H1 (cell line): ENCODE data around the gene CCDC91. TPM values are rescaled to one million over a fixed set of nuclear protein-coding genes. Genes with fewer than 3 reads are reported as not detected.

Source experiments
- CTCF ChIA-PET: fragments of 300-600 bp; sonication (Branson Sonifier 250); formaldehyde crosslinking; loops from one replicate; lab custom pipeline; 2021; ENCODE audit not compliant: partially characterized antibody; lab: Charles Lee
- POLR2A ChIA-PET: fragments of 300-600 bp; sonication (Branson Sonifier 250); formaldehyde crosslinking; loops from one replicate; lab custom pipeline; 2021; ENCODE audit warnings: inconsistent platforms; ENCODE audit not compliant: partially characterized antibody; lab: Charles Lee
- DNase-seq, 2 experiments: peaks; one replicate each; pipeline versions ENCODE4 v3.0.0 to v3.0.0-alpha.2; 2010 to 2022; ENCODE audit warnings: low spot score in 2 of 2, low read depth in 1 of 2, mixed read lengths in 1 of 2
- FAIRE-seq: peaks from 2 replicates; lab custom pipeline; 2011; peaks lifted over from hg19 to GRCh38; lab: Jason Lieb, UNC
- H2AFZ ChIP-seq: 2 replicates; pipeline ENCODE4 v1.8.1; 2012; ENCODE audit warnings: low read length, inconsistent platforms
- H2AK5ac ChIP-seq: 2 replicates; pipeline ENCODE4 v1.6.1; 2013; ENCODE audit warnings: low read depth, low read length
- H2BK120ac ChIP-seq: replicated peaks from 2 replicates; pipeline ENCODE3; 2013; ENCODE audit warnings: low read depth, low read length, inconsistent platforms
- H2BK12ac ChIP-seq: 2 replicates; pipeline ENCODE4 v1.6.1; 2013; ENCODE audit warnings: low read depth, low read length
- H2BK15ac ChIP-seq: 2 replicates; pipeline ENCODE4 v1.6.1; 2013; ENCODE audit warnings: low read length
- H2BK20ac ChIP-seq: 2 replicates; pipeline ENCODE4 v1.6.1; 2013; ENCODE audit warnings: low read length
- H2BK5ac ChIP-seq: 2 replicates; pipeline ENCODE4 v1.6.1; 2013; ENCODE audit warnings: low read depth, low read length
- H3K14ac ChIP-seq: 2 replicates; pipeline ENCODE4 v1.6.1; 2013; ENCODE audit warnings: inconsistent platforms; ENCODE audit not compliant: insufficient read length
- H3K18ac ChIP-seq: 2 replicates; pipeline ENCODE4 v1.6.1; 2013; ENCODE audit warnings: low read length; ENCODE audit errors: extremely low read depth
- H3K23ac ChIP-seq: 2 replicates; pipeline ENCODE4 v1.6.1; 2013; ENCODE audit warnings: inconsistent platforms; ENCODE audit not compliant: insufficient read length
- H3K23me2 ChIP-seq: 2 replicates; pipeline ENCODE4 v1.6.1; 2013; ENCODE audit warnings: low read depth, low read length
- H3K27ac ChIP-seq: 2 replicates; pipeline ENCODE4 v1.6.1; 2011; ENCODE audit warnings: low read depth, low read length, inconsistent platforms
- H3K27me3 ChIP-seq, 4 experiments: replicated peaks in 1 of 4; 1 replicate in 1 of 4; 2 replicates in 3 of 4; pipeline versions ENCODE4 v1.6.1 to v1.8.1; 2011 to 2013; ENCODE audit warnings: low read length in 3 of 4, mild to moderate bottlenecking in 3 of 4, inconsistent platforms in 2 of 4, mixed read lengths in 2 of 4, moderate library complexity in 1 of 4; ENCODE audit not compliant: control insufficient read depth in 3 of 4, insufficient read depth in 3 of 4; ENCODE audit errors: extremely low read depth in 1 of 4
- H3K36me3 ChIP-seq, 4 experiments: 2 replicates each; pipeline versions ENCODE4 v1.6.1 to v1.8.1; 2011 to 2013; ENCODE audit warnings: mild to moderate bottlenecking in 4 of 4, low read length in 3 of 4, moderate library complexity in 2 of 4, control low read depth in 1 of 4, inconsistent platforms in 1 of 4; ENCODE audit not compliant: insufficient read depth in 4 of 4, control insufficient read depth in 2 of 4
- H3K4ac ChIP-seq: replicated peaks from 2 replicates; pipeline ENCODE3; 2013; ENCODE audit warnings: low read length, low read depth, mixed read lengths, inconsistent platforms; ENCODE audit not compliant: insufficient read length
- H3K4me1 ChIP-seq, 4 experiments: replicated peaks in 1 of 4; 1 replicate in 1 of 4; 2 replicates in 3 of 4; pipeline versions ENCODE4 v1.6.1 to v1.8.1; 2011 to 2013; ENCODE audit warnings: low read length in 3 of 4, inconsistent platforms in 2 of 4, mixed read lengths in 1 of 4; ENCODE audit not compliant: insufficient read depth in 4 of 4, control insufficient read depth in 3 of 4
- H3K4me2 ChIP-seq, 2 experiments: 2 replicates each; pipeline versions ENCODE4 v1.6.1 to v1.8.1; 2011 to 2013; ENCODE audit warnings: low read depth in 2 of 2, low read length in 2 of 2, control low read depth in 1 of 2, inconsistent platforms in 1 of 2, mild to moderate bottlenecking in 1 of 2; ENCODE audit not compliant: insufficient read depth in 1 of 2
- H3K4me3 ChIP-seq, 4 experiments: fragments of 200-600, 300-600 bp in 1 of 4; sonication (generic), shearing (Covaris generic), sonication (Bioruptor Twin) in 1 of 4; 2 replicates each; pipeline versions ENCODE4 v1.5.1 to v1.8.1; 2011 to 2016; ENCODE audit warnings: low read length in 4 of 4, low read depth in 3 of 4, control low read depth in 2 of 4, inconsistent platforms in 2 of 4, mild to moderate bottlenecking in 2 of 4, mixed read lengths in 1 of 4, moderate library complexity in 1 of 4; ENCODE audit not compliant: insufficient read depth in 2 of 4; ENCODE audit errors: extremely low read depth in 1 of 4
- H3K56ac ChIP-seq: replicated peaks from 2 replicates; pipeline ENCODE3; 2013; ENCODE audit warnings: low read depth, mild to moderate bottlenecking, mixed read lengths, low read length, inconsistent platforms; ENCODE audit not compliant: insufficient read length
- H3K79me1 ChIP-seq: 2 replicates; pipeline ENCODE4 v1.6.1; 2013; ENCODE audit warnings: low read depth, low read length, control low read depth
- H3K79me2 ChIP-seq, 2 experiments: 2 replicates each; pipeline versions ENCODE4 v1.6.1 to v1.8.1; 2012 to 2013; ENCODE audit warnings: low read length in 2 of 2, mild to moderate bottlenecking in 2 of 2, inconsistent platforms in 1 of 2; ENCODE audit not compliant: insufficient read depth in 2 of 2, control insufficient read depth in 1 of 2
- H3K9ac ChIP-seq, 4 experiments: replicated peaks in 1 of 4; 1 replicate in 1 of 4; 2 replicates in 3 of 4; pipeline versions ENCODE4 v1.6.1 to v1.8.1; 2011 to 2013; ENCODE audit warnings: low read depth in 3 of 4, low read length in 3 of 4, control low read depth in 2 of 4, mild to moderate bottlenecking in 2 of 4, moderate library complexity in 2 of 4, inconsistent platforms in 1 of 4; ENCODE audit errors: extremely low read depth in 1 of 4
- H3K9me3 ChIP-seq, 2 experiments: 2 replicates each; pipeline versions ENCODE4 v1.6.1 to v1.8.1; 2012 to 2013; ENCODE audit warnings: mild to moderate bottlenecking in 2 of 2, moderate library complexity in 2 of 2, control low read depth in 1 of 2, inconsistent platforms in 1 of 2, low read depth in 1 of 2, low read length in 1 of 2, mixed read lengths in 1 of 2; ENCODE audit not compliant: insufficient read depth in 2 of 2
- H4K20me1 ChIP-seq, 2 experiments: replicated peaks in 1 of 2; 2 replicates each; pipeline versions ENCODE3 to v1.8.1; 2011 to 2013; ENCODE audit warnings: inconsistent platforms in 2 of 2, low read length in 2 of 2, mild to moderate bottlenecking in 1 of 2; ENCODE audit not compliant: insufficient read depth in 2 of 2, control insufficient read depth in 1 of 2
- H4K5ac ChIP-seq: 2 replicates; pipeline ENCODE4 v1.6.1; 2013; ENCODE audit warnings: low read length, low read depth, mixed read lengths, inconsistent platforms; ENCODE audit not compliant: insufficient read length
- H4K8ac ChIP-seq: 2 replicates; pipeline ENCODE4 v1.8.0; 2013; ENCODE audit warnings: mild to moderate bottlenecking, moderate library complexity, low read length, inconsistent platforms; ENCODE audit not compliant: insufficient read depth; ENCODE audit errors: extremely low read depth
- H4K91ac ChIP-seq: replicated peaks from 2 replicates; pipeline ENCODE3; 2013; ENCODE audit warnings: low read length, mixed read lengths, inconsistent platforms; ENCODE audit not compliant: insufficient read length
- ASH2L ChIP-seq: fragments of 200-600, 300-600 bp; sonication (generic); IDR thresholded peaks from one replicate; pipeline ENCODE4 v1.7.1; 2017; ENCODE audit warnings: low read length
- EGR1 ChIP-seq: IDR thresholded peaks from 2 replicates; pipeline ENCODE4 v1.6.1; 2011; ENCODE audit warnings: low read depth, low read length, borderline replicate concordance
- GABPA ChIP-seq: IDR thresholded peaks from 2 replicates; pipeline ENCODE4 v1.6.1; 2011; ENCODE audit warnings: mild to moderate bottlenecking, low read length, moderate library complexity, borderline replicate concordance; ENCODE audit not compliant: insufficient read depth
- KDM1A ChIP-seq: fragments of 200-600, 300-600 bp; sonication (generic); IDR thresholded peaks from 2 replicates; pipeline ENCODE4 v1.7.1; 2016; ENCODE audit warnings: mild to moderate bottlenecking, low read length, borderline replicate concordance
- RXRA ChIP-seq: IDR thresholded peaks from 2 replicates; pipeline ENCODE4 v1.6.1; 2011; ENCODE audit warnings: low read depth, mild to moderate bottlenecking, low read length, moderate library complexity; ENCODE audit not compliant: insufficient read depth
- SIN3A ChIP-seq, 2 experiments: IDR thresholded peaks in 1 of 2; conservative IDR thresholded peaks in 1 of 2; 2 replicates each; pipeline ENCODE4 v1.6.1; 2011 to 2012; ENCODE audit warnings: low read length in 2 of 2, improper control_type of control experiment in 1 of 2, low read depth in 1 of 2, mild to moderate bottlenecking in 1 of 2
- USF2 ChIP-seq: IDR thresholded peaks from 2 replicates; pipeline ENCODE4 v1.6.1; 2011; ENCODE audit warnings: low read length, improper control_type of control experiment
- WGBS, 2 experiments: shearing (Covaris generic) in 1 of 2; methylation state at CpG; one replicate each; pipeline versions ENCODE4 v1.1.6 to v1.1.7; 2013 to 2015; ENCODE audit warnings: low lambda C conversion rate in 2 of 2, mixed read lengths in 2 of 2, inconsistent platforms in 1 of 2, low coverage in 1 of 2, missing lambda C conversion rate in 1 of 2; ENCODE audit not compliant: insufficient replicate concordance in 2 of 2, insufficient coverage in 1 of 2, insufficient read length in 1 of 2; ENCODE audit errors: extremely low coverage in 1 of 2, missing lambda C conversion rate in 1 of 2; 5-methylcytosine and 5-hydroxymethylcytosine counted together
- polyA plus RNA-seq, 7 experiments: library from polyadenylated mRNA; depleted of rRNA in 3 of 7; stranded (reverse) in 5 of 7; unstranded in 2 of 7; fragments of >200 nt in 5 of 7; fragments of 200-250 nt in 2 of 7; gene quantifications; 1 replicate in 5 of 7; 2 replicates in 1 of 7; 4 replicates in 1 of 7; pipeline versions ENCODE4 v1.2.1 to v1.2.3, GENCODE V29; 2011 to 2013; ENCODE audit warnings: missing spikeins in 2 of 7, mixed read lengths in 2 of 7
- total RNA-seq: library from RNA; stranded (reverse); fragmentation: NEBNext Ultra II Directional; extraction: Animal tissue kit (Norgen Biotek cat#: 25700); gene quantifications from 2 replicates; pipeline ENCODE4 v1.2.1, GENCODE V29; 2021
- TF ChIP-seq, protein P1 (sequence below), 3 experiments: IDR thresholded peaks; 1 replicate in 2 of 3; 2 replicates in 1 of 3; pipeline versions ENCODE4 v1.5.1 to v1.6.1; 2011; ENCODE audit warnings: low read length in 3 of 3, mild to moderate bottlenecking in 3 of 3, inconsistent platforms in 2 of 3, low read depth in 1 of 3, moderate library complexity in 1 of 3; ENCODE audit not compliant: insufficient read depth in 1 of 3; ENCODE audit errors: control extremely low read depth in 1 of 3

The CCDC91 gene
- total and polyA plus RNA-seq, 2 of the 8 experiments (the other 6 are each of a cell fraction or from before 2014, with no cell fraction given) = 8.6 to 23.1 TPM

GRCh38 chr12:28582672-28583376, 392.6 kb downstream of the CCDC91 start:
- Histone ChIP-seq H2AFZ (no peak overlapping the region), H3K9ac (no peak overlapping the region), H2BK12ac (no peak overlapping the region), H2BK20ac (no peak overlapping the region), H3K14ac (no peak overlapping the region), H4K91ac (no peak overlapping the region), H4K8ac (no peak overlapping the region), H4K20me1 (no peaks in the 10 kb centered on the region), H3K27me3 (no peaks in the 10 kb centered on the region), H2BK5ac (no peak overlapping the region), H4K5ac (no peak overlapping the region), H3K4ac (no peak overlapping the region), H3K56ac (no peak overlapping the region), H3K4me3 (no peak overlapping the region), H2BK120ac (no peak overlapping the region), H2AK5ac (no peak overlapping the region), H3K4me2 (no peak overlapping the region), H3K4me1 (no peaks in the 10 kb centered on the region), H3K18ac (no peak overlapping the region), H3K23me2 (no peaks in the 10 kb centered on the region), H3K9me3 (no peaks in the 10 kb centered on the region), H3K36me3 (no peaks in the 10 kb centered on the region), H3K27ac (no peak overlapping the region), H3K79me2 (no peaks in the 10 kb centered on the region), H2BK15ac (no peak overlapping the region), H3K23ac (no peak overlapping the region), H3K79me1 (no peaks in the 10 kb centered on the region)
- 82% methylated on average over 6 of the region's 6 CpGs; no CpG with 5 or more reads in 1 of the 2 experiments for WGBS, 2 experiments
- DNase-seq (no peak), FAIRE-seq (no peak)
- CTCF ChIA-PET = interaction anchor here (0.6 to 1.8 kb wide), 3 partner anchors 21 to 272 kb away, joined by 3 to 4 read pairs (median 3); no protein-coding TSS in a partner anchor
- POLR2A ChIA-PET = no interaction called here
- no peak for TF ChIP-seq USF2
- TF ChIP-seq, protein P1, sequence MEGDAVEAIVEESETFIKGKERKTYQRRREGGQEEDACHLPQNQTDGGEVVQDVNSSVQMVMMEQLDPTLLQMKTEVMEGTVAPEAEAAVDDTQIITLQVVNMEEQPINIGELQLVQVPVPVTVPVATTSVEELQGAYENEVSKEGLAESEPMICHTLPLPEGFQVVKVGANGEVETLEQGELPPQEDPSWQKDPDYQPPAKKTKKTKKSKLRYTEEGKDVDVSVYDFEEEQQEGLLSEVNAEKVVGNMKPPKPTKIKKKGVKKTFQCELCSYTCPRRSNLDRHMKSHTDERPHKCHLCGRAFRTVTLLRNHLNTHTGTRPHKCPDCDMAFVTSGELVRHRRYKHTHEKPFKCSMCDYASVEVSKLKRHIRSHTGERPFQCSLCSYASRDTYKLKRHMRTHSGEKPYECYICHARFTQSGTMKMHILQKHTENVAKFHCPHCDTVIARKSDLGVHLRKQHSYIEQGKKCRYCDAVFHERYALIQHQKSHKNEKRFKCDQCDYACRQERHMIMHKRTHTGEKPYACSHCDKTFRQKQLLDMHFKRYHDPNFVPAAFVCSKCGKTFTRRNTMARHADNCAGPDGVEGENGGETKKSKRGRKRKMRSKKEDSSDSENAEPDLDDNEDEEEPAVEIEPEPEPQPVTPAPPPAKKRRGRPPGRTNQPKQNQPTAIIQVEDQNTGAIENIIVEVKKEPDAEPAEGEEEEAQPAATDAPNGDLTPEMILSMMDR (IDR thresholded peaks at IDR 0.05; ENCODE audit: control extremely low read depth in 1 of 3, insufficient read depth in 1 of 3, low read depth in 1 of 3, low read length in 3 of 3) = no peak
- TF ChIP-seq SIN3A (conservative IDR thresholded peaks at IDR 0.05 in 1 of 2, IDR thresholded peaks at IDR 0.05 in 1 of 2; ENCODE audit: low read depth in 1 of 2, low read length in 2 of 2) = no peak
- TF ChIP-seq EGR1 = no peak
- TF ChIP-seq ASH2L = no peak
- TF ChIP-seq KDM1A = no peak
- TF ChIP-seq GABPA = no peak
- no peak for TF ChIP-seq RXRA
